ENCODE data around the gene NOTCH1.

Gene NOTCH1

GRCh38 chr9:136455043-136456002, 90.5 kb downstream of the NOTCH1 start:
- FAIRE-seq, result no peak

GRCh38 chr9:136454026-136454796, 91.6 kb downstream of the NOTCH1 start:
- no peak for FAIRE-seq

- FAIRE-seq, result no peak
Measured at GRCh38 chr9:136453326-136453725, 92.5 kb downstream of the NOTCH1 start.

GRCh38 chr9:136451221-136451877, 94.5 kb downstream of the NOTCH1 start:
- FAIRE-seq, result no peak

- no peak for FAIRE-seq
Measured at GRCh38 chr9:136448655-136449054, 97.2 kb downstream of the NOTCH1 start.

GRCh38 chr9:136447173-136447778, 98.6 kb downstream of the NOTCH1 start:
- no peak for FAIRE-seq

- no peak for FAIRE-seq
Measured at GRCh38 chr9:136445799-136446198, 100.0 kb downstream of the NOTCH1 start.

Data from A204.1 (cell line).